ENCODE data around the gene KCNK6. TPM values are rescaled to one million over a fixed set of nuclear protein-coding genes. Genes with fewer than 3 reads are reported as not detected.

The KCNK6 gene
- total RNA-seq, 1 donor from 2014 or later, result 0.92 TPM

GRCh38 chr19:38375098-38375493 lies 55.5 kb downstream of the KCNK6 start:
- Histone ChIP-seq H3K9me3 (ENCODE audit: low read depth) (no peaks in the 10 kb centered on the region), H3K4me1 (peaks cover 11% of the 10 kb centered on the region), H3K27ac (no peak overlapping the region), H3K4me3 (peak overlapping the region; percentile 98), H4K20me1 (ENCODE audit: low read depth) (peaks cover 20% of the 10 kb centered on the region), H3F3A (ENCODE audit: low read depth) (peaks cover 7% of the 10 kb centered on the region), H3K36me3 (no peaks in the 10 kb centered on the region), H2AFZ (replicated peaks) (peak overlapping the region; percentile 93), H3K4me2 (peak overlapping the region; percentile 99), H3K9ac (peak overlapping the region; percentile 94), H3K79me2 (ENCODE audit: low read depth) (peaks cover 32% of the 10 kb centered on the region), H3K27me3 (peaks cover 11% of the 10 kb centered on the region)
- no peak for DNase-seq (ENCODE audit: low spot score)
- Mint-ChIP-seq H3K4me1 (peaks cover 22% of the 10 kb centered on the region), H3K27me3 (ENCODE audit: insufficient read depth, low read depth) (peaks cover 7% of the 10 kb centered on the region), H3K27ac (peak overlapping the region; percentile 91), H3K36me3 (peaks cover 8% of the 10 kb centered on the region), H3K9me3 (no peaks in the 10 kb centered on the region), H3K4me3 (peak overlapping the region; percentile 96)
- no peak for TF ChIP-seq EZH2 (IDR thresholded peaks at IDR 0.05)
- no peak for TF ChIP-seq EZH2phosphoT487 (IDR thresholded peaks at IDR 0.05)
- no peak for TF ChIP-seq CTCF (IDR thresholded peaks at IDR 0.05)

GRCh38 chr19:38375748-38376147 lies 56.1 kb downstream of the KCNK6 start:
- Histone ChIP-seq H3K4me1 (peaks cover 11% of the 10 kb centered on the region), H3K36me3 (no peaks in the 10 kb centered on the region), H3K9me3 (ENCODE audit: low read depth) (no peaks in the 10 kb centered on the region), H3K4me3 (peak overlapping the region; percentile 98), H2AFZ (replicated peaks) (no peak overlapping the region), H3K27ac (no peak overlapping the region), H3K4me2 (peak overlapping the region; percentile 99), H3K79me2 (ENCODE audit: low read depth) (peaks cover 32% of the 10 kb centered on the region), H3K9ac (peak overlapping the region; percentile 94), H4K20me1 (ENCODE audit: low read depth) (peaks cover 20% of the 10 kb centered on the region), H3F3A (ENCODE audit: low read depth) (peaks cover 7% of the 10 kb centered on the region), H3K27me3 (peaks cover 10% of the 10 kb centered on the region)
- H3K27me3 Mint-ChIP-seq (ENCODE audit: insufficient read depth, low read depth), result peaks cover 8% of the 10 kb centered on the region
- H3K4me3 Mint-ChIP-seq, result peak overlapping the region; percentile 96
- TF ChIP-seq EZH2 (IDR thresholded peaks at IDR 0.05) (no peak), EZH2phosphoT487 (IDR thresholded peaks at IDR 0.05) (no peak), CTCF (IDR thresholded peaks at IDR 0.05) (no peak)
- peak; percentile 1 for DNase-seq (ENCODE audit: low spot score)
- H3K4me1 Mint-ChIP-seq, result peaks cover 22% of the 10 kb centered on the region
- H3K27ac Mint-ChIP-seq, result no peak overlapping the region
- H3K36me3 Mint-ChIP-seq, result peaks cover 8% of the 10 kb centered on the region
- H3K9me3 Mint-ChIP-seq, result no peaks in the 10 kb centered on the region

GRCh38 chr19:38376576-38376975 lies 56.9 kb downstream of the KCNK6 start:
- Histone ChIP-seq H4K20me1 (ENCODE audit: low read depth) (peaks cover 20% of the 10 kb centered on the region), H3K9me3 (ENCODE audit: low read depth) (no peaks in the 10 kb centered on the region), H3K4me2 (no peak overlapping the region), H3F3A (ENCODE audit: low read depth) (peaks cover 7% of the 10 kb centered on the region), H3K27ac (no peak overlapping the region), H3K4me3 (no peak overlapping the region), H3K36me3 (no peaks in the 10 kb centered on the region), H3K9ac (no peak overlapping the region), H3K79me2 (ENCODE audit: low read depth) (peaks cover 32% of the 10 kb centered on the region), H2AFZ (replicated peaks) (no peak overlapping the region), H3K4me1 (peaks cover 11% of the 10 kb centered on the region), H3K27me3 (peaks cover 9% of the 10 kb centered on the region)
- TF ChIP-seq CTCF (IDR thresholded peaks at IDR 0.05) (no peak), EZH2phosphoT487 (IDR thresholded peaks at IDR 0.05) (no peak), EZH2 (IDR thresholded peaks at IDR 0.05) (no peak)
- DNase-seq (ENCODE audit: low spot score), result no peak
- peak overlapping the region; percentile 96 for H3K4me3 Mint-ChIP-seq
- no peaks in the 10 kb centered on the region for H3K9me3 Mint-ChIP-seq
- H3K36me3 Mint-ChIP-seq, result peaks cover 9% of the 10 kb centered on the region
- no peak overlapping the region for H3K27ac Mint-ChIP-seq
- peaks cover 10% of the 10 kb centered on the region for H3K27me3 Mint-ChIP-seq (ENCODE audit: insufficient read depth, low read depth)
- peaks cover 22% of the 10 kb centered on the region for H3K4me1 Mint-ChIP-seq

All from neural progenitor cell (in vitro differentiated cells).